GM19468 (cell line): ENCODE measurements around the gene RCC2.

Experiments
- ATAC-seq: cut with Tn5 transposase; IDR thresholded peaks from one replicate; pipeline ENCODE4 v1.9.1; 2021; ENCODE audit warnings: mild to moderate bottlenecking, moderate library complexity, moderate number of reproducible peaks; ENCODE audit not compliant: unreplicated experiment; ENCODE audit errors: extremely low read depth

The RCC2 gene

DNA sequence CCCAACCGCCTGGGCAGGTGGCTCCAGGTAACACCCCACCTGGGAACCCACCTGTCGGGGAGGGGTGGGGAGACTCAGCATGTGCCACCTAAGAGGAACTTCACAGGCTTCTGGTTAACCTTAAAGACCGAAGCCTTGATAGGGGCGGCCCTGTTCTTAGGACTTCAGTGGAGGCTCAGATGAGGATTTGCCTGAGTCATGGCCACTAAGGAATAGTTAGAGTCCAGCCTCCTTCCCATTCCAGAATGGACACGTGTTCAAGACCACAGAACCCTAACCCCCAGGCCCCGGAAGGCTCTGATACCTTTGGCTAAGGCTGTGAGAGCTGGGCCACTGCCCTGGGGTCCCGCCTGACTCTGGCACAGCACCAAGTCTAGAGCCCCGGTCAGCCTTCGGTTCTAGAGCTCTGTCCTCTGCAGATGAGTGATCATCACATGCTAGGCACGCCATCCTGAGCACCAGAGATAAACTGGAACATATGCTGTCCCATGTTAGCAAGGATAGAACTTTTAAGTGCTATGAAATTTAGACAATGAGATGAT, 47.2 kb downstream of the RCC2 start:
- no peak for ATAC-seq

DNA sequence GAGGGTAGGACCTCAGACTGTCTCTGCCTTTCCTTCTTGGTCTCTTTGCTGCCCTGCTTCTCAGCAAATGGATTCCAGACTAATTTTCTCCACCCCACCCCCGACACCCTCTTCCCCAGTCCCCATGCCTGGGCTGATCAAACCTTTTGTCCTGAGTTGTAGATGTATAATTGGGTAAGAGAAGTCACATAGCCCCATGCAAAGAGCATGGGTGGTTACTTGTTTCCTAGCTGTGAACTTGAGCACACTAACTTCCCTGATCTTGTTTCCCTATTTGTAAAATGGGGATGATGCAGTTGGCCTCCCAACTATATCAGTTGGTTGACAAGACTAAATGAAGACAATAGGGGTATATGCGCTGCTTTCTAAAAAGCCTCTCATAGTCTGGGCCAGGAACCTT, 58.3 kb downstream of the RCC2 start:
- ATAC-seq = no peak

DNA sequence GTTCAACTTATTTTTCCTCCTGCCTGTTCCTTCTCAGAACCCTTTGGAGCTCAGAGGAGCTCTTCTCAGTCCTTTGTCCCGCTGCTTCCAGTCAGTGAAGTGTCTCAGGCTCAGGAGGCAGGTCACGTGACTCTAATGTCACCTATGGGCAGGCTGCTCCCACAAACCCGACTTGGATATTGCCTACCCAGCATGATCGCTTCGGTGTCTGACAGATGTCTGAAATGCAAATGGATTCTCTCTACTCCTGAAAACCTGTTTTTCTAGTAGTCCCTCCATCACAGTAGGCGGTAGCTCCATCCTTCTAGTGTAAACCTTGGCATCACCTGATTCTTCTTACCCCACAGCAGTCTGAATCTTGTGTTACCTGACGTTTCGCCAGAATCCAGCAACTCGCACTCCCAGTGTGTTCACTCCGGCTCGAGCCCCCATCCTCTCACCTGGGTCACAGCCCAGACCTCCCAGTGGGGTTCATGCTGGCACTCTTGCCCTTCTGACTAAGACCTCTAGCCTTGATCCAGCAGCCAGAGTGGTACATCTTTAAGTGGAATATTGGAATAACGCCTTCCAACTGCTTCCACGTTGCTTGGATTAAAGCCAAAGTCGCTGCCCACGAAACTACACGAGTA, 62.0 kb downstream of the RCC2 start:
- no peak for ATAC-seq

DNA sequence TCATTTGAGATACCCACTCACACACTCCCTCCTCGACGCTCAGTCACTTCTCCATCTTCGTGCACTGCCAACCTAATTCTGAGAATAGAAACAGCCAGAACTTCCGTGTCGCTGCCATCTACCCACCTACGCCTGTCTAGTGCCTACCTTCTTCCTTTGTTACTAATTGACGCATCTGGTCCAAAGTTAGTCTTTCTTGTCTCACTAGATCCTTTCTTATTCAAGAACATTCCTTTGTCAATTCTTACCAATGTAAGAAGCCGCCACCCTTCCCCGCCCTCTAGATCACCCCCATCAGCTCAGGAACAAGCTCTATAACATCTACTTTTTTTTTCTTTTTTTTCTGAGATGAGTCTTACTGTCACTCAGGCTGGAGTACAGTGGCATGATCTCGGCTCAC, 63.8 kb downstream of the RCC2 start:
- no peak for ATAC-seq

DNA sequence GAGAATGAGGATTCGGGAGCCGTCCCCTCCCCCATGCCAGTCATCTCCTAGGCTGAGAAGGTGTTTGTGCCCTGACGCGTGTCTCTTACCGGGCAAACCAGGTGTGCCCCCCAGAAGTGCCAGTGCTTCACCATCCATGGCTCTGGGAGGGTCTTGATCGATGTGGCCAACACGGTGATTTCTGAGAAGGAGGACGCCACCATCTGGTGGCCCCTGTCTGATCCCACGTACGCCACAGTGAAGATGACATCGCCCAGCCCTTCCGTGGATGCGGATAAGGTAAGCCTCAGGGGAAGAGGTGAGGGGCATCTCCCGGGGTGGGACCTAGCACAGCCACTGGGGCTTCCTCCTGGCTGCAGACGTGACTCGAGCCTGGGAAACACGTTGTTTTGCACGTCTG, 66.5 kb downstream of the RCC2 start:
- no peak for ATAC-seq

DNA sequence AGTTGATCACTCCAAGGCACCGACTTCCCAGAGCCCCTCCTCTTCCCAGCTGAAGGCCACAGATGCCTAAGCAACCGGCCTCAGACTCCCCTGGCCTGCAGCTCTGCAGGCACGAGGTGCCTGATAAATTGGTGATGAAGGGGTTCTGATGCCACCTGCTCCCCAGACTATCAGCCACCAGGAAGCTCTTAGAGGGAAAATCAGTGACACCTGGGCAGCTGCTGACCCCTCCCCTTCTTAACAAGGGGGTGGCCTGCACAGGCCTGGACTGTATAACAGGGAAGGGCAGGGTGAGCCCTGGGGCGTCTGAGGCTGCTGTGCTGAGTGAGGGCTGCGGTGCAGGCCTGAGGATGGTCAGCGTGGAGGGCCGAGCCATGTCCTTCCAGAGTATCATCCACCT, 67.6 kb downstream of the RCC2 start, which contains the start of gene PADI6:
PADI6 (plus strand) TSS at position 301 of the 400 bp plus-strand sequence; CDS start at position 351, 50 bp downstream.
- ATAC-seq = no peak

DNA sequence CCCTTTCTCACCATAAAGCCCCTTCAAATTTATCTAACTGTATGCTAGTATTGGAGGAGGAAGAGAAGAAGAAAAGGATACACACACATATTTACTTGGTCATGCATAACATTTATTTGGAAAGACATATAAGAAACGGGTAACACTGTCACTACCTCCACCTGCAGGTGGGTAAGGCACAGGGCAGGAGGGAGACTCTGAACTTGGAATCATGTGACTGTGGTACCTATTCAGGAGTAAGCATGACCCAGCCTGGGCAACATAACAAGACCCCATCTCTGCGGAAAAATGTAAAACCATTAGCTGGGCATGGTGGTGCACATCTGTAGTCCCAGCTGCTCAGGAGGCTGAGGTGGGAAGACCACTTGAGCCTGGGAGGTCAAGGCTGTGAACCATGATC, 68.9 kb downstream of the RCC2 start:
- no peak for ATAC-seq

DNA sequence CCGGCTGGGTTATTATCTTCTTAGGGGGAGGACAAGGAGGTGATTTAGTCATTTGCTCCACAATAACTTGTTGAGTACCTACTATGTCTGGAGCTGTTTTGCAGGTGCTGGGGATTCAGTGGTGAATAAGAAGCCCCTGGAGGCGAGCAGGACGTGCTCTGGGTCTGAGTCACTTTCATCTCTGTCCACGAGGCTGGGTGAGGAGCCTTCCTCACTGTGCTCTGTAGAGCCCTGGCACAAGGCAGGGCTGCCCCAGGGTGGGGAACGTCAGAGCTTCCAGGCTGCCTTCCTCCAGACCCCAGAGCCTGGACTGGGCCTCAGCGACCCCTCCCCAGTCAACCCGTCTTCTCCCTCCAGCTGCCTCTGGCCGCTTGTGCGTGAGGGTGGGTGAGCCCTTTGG, 70.0 kb downstream of the RCC2 start:
- ATAC-seq = no peak

DNA sequence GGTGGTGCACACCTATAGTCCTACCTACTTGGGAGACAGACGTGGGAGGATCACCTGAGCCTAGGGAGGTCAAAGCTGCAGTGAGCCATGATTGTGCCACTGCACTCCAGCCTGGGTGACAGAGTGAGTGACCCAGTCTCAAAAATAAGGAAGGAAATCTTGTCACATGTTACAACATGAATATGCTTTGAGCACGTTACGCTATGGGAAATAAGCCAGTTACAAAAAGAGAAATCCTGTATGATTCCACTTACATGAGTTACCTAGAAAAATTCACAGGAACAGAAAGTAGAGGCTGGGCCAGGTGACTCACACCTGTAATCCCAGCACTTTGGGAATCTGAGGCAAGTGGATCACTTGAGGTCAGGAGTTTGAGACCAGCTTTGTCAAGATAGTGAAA, 74.2 kb downstream of the RCC2 start:
- no peak for ATAC-seq

DNA sequence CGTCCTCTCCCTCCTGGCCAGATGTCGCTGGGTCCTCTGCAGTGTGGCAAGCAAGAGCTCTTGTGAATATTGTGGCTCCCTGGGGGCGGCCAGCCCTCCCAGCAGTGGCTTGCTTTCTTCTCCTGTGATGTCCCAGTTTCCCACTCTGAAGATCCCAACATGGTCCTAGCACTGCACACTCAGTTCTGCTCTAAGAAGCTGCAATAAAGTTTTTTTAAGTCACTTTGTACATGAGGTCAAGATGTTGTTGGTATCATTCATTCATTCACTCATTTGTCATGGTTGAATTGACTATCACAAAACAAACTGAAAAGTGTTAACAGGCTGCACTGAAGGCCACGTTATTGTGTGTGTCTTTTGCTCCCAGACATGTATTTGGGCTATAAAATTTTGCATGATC, 75.7 kb downstream of the RCC2 start:
- no peak for ATAC-seq

DNA sequence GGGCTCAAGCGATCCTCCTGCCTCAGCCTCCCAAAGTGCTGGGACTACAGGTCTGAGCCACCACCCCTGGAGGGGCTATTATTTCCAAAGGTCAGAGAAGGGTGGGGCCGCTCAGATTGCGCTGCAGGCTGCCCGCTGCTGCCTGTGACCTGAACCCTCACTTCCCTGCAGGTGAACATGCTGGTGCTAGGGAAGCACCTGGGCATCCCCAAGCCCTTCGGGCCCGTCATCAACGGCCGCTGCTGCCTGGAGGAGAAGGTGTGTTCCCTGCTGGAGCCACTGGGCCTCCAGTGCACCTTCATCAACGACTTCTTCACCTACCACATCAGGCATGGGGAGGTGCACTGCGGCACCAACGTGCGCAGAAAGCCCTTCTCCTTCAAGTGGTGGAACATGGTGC, 76.1 kb downstream of the RCC2 start:
- ATAC-seq = no peak

DNA sequence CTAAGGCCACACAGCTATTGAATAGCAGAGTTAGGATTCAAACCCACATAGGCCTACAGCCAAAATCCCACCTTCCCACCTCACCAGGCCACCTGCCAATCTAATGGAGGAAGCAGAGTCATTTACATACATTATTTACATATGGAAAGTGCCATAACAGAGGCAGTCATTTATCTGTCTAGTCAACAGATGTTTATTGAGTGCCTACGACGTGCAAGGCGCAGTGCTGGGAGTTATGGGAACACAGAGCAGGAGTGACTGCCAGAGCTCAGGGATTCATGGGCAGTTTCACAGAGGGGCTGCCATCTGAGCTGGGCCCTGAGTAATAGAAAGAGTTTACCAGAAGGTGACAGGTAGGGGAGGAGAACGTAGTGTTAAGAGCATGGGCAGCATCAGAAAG, 77.8 kb downstream of the RCC2 start:
- no peak for ATAC-seq

DNA sequence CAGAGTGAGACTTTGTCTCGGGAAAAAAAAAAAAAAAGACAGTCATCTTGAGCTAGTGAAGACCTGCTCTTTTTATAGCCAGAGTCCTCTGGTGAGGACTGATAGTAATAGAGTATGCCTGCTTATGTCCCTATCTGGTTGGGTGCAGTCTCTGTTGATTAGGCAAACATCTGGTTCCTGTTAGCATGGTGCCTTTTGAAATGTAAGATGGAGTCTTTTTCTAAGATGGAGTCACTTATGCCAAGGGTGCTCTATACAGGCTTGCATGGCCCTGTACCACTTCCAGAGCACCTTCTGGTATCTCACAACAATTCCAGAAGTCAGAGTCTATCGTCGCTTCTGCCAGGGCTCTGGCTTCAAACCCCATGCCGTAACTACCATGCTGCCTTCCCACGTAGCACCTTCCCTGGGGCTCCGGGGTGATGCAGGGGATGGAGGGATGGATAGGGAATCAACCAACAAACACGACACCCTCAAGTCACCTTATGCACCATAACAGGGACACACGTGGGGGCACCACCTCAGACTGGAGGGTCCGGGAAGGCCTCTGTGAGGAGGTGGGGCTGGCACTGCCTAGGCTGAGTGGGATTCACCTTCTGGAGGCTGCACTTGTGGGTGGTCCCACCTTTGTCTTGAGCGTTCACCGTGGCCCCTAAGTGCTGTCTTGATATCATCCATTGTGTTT, 79.1 kb downstream of the RCC2 start:
- no peak for ATAC-seq

DNA sequence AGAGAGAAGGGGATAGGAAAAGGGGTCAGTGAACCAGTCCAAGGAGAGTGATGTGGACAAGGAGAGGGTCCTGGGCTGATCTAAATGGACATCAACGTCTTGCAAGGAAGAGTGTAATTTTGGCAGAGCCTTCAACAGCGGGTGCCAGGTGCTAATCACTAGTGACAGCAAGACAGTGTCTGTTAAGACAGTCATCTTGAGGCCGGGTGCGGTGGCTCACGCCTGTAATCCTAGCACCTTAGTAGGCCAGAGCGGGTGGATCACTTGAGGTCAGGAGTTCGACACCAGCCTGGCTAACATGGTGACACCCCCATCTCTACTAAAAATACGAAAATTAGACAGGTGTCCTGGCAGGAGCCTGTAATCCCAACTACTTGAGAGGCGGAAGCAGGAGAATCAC, 79.7 kb downstream of the RCC2 start:
- ATAC-seq = no peak

DNA sequence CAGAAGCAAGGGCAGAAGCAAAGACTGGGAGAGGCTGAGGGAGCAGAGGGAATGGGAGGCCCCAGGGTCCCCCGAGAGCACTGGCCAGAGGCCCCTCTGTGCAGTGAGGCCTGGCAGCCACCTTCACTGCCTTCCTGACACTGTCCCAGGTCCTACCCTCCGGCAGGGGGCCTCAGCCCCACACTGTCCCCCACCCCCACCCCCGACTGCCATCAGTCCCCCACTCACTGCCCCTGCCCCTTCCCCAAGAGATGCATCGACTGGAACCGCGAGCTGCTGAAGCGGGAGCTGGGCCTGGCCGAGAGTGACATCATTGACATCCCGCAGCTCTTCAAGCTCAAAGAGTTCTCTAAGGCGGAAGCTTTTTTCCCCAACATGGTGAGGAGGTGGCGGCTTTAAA, 80.4 kb downstream of the RCC2 start:
- ATAC-seq = no peak

DNA sequence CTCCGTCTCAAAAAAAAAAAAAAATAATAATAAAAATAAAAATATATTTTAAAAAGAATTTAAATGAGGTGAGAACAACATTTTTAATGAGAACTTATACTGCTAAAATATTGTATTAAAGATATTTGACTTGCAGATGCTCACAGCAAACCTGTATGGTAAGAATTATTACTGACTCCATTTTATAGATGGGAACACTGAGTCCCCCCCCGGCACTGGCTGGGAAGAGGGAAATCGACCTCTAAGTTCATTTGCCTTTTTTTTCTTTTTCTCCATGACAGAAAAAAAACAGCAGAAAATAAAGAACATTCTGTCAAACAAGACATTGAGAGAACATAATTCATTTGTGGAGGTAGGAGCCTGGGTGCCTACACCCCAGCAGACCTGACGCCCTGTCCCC, 80.9 kb downstream of the RCC2 start:
- ATAC-seq = no peak
